ENCODE measurements around the gene RASGRF2. TPM values are rescaled to one million over a fixed set of nuclear protein-coding genes. Genes with fewer than 3 reads are reported as not detected.
"Not testable (repeated sequence)": the region's sequence is repeated elsewhere in the genome, so short reads cannot be mapped to it uniquely, and the experiment has no call there.

The RASGRF2 gene
- total and polyA plus RNA-seq, 9 of the 15 experiments (the other 6 are each of a cell fraction or from before 2014, with no cell fraction given): 0.01 to 0.22 (median 0.08) TPM; not detected in 2

- intact Hi-C loops (cut with micrococcal nuclease); H3K4me2 ChIP-seq (ENCODE audit: insufficient read depth, low read length); H2AFZ ChIP-seq (ENCODE audit: low read depth, low read length); H3K9ac ChIP-seq (ENCODE audit: insufficient read depth in 1 of 2, low read depth in 2 of 2, low read length in 2 of 2); in situ Hi-C loops (cut with MboI); H3K27me3 ChIP-seq (ENCODE audit: control insufficient read depth in 2 of 2, insufficient read depth in 2 of 2, low read length in 2 of 2); H3K36me3 ChIP-seq (ENCODE audit: control insufficient read depth, insufficient read depth, low read length); H3K79me2 ChIP-seq (ENCODE audit: control insufficient read depth, insufficient read depth, low read length); H3K9me1 ChIP-seq (ENCODE audit: control insufficient read depth, insufficient read depth, low read length); BruUV-seq (replicated peaks); H4K20me1 ChIP-seq (replicated peaks; ENCODE audit: control insufficient read depth, insufficient read depth, low read length); ATAC-seq; H3K27ac ChIP-seq (ENCODE audit: extremely low read depth, low read depth, low read length); H3K4me1 ChIP-seq (replicated peaks in 1 of 2; ENCODE audit: control insufficient read depth in 2 of 2, insufficient read depth in 2 of 2, low read length in 2 of 2); FAIRE-seq; CTCF ChIA-PET (ENCODE audit: low intra/inter-chr PET ratio); H3K9me3 ChIP-seq (replicated peaks; ENCODE audit: control insufficient read depth, insufficient read depth, low read depth, low read length); H3K4me3 ChIP-seq: not testable (repeated sequence)
- DNase-seq (ENCODE audit: extremely low read depth in 1 of 4, low spot score in 3 of 4): peak in 1 of 4 experiments; percentile 7
- WGBS (ENCODE audit: insufficient coverage, low coverage, missing lambda C conversion rate): no CpG with 5 or more reads among the region's 2 CpGs
- POLR2A ChIA-PET: interaction anchor here (0.6 kb wide), 1 partner anchor 1025 kb away, joined by 3 read pairs; no protein-coding TSS in a partner anchor
Observed at GRCh38 chr5:81270394-81271027, 310.3 kb downstream of the RASGRF2 start.

Small RNAs within 50 kb of the gene (small RNA-seq; reads per million reads assigned to genes)
- gene AC026436.1: not detected

Measured in K562 (cell line).